ENCODE results near the gene STXBP6.

DNA sequence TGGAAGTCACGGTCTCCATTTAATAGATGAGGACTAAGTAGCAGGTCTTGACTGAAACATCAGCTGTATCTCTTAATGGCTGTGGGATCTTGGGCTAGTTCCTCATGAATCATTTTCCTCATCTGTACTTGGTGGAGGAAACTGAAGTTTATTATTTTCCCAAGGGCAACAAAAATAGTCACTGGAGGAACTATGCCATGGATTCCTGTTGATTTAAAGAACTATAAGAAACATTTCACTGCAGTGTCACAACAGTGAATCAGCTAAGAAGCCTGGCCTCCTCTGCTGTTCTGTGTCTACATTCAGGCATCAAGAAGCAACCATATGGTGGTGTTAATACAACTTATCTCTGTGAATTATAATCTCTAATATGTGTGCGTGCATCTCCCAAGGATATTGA, 200.5 kb downstream of the STXBP6 start:
- TF ChIP-seq ZNF8 (CRISPR knock-in tag; IDR thresholded peaks at IDR 0.05), result no peak
- no peak for TF ChIP-seq ISL1 (CRISPR knock-in tag; IDR thresholded peaks at IDR 0.05)
- TF ChIP-seq ARNTL (CRISPR knock-in tag; IDR thresholded peaks at IDR 0.05; ENCODE audit: borderline replicate concordance, low read depth), result no peak
